Cardiac fibroblast (primary cell): ENCODE data around the gene SULT1C3.
"Not testable (repeated sequence)": the region's sequence is repeated elsewhere in the genome, so short reads cannot be mapped to it uniquely, and the experiment has no call there.

Source experiments
- DNase-seq, 2 donors: peaks; one replicate each; pipeline versions ENCODE4 v3.0.0 to v3.0.0-alpha.2; 2010; ENCODE audit warnings: low read depth in 2 of 2
- H3K4me3 ChIP-seq, 2 donors: replicated peaks in 1 of 2; 1 replicate in 1 of 2; 2 replicates in 1 of 2; pipeline ENCODE4 v1.5.1; 2011; ENCODE audit warnings: low read depth in 2 of 2, low read length in 2 of 2, mild to moderate bottlenecking in 2 of 2, moderate library complexity in 1 of 2
- CTCF ChIP-seq: IDR thresholded peaks from one replicate; pipeline ENCODE4 v1.5.1; 2011; ENCODE audit warnings: low read depth, mild to moderate bottlenecking, low read length, inconsistent platforms

The SULT1C3 gene

GRCh38 chr2:108271691-108272253 lies 32.0 kb downstream of the SULT1C3 start:
- H3K4me3 ChIP-seq, result peak overlapping the region in 1 of 2 donors; percentile 24
- no peak for TF ChIP-seq CTCF
- peak; percentile 30 to 82 for DNase-seq

DNA sequence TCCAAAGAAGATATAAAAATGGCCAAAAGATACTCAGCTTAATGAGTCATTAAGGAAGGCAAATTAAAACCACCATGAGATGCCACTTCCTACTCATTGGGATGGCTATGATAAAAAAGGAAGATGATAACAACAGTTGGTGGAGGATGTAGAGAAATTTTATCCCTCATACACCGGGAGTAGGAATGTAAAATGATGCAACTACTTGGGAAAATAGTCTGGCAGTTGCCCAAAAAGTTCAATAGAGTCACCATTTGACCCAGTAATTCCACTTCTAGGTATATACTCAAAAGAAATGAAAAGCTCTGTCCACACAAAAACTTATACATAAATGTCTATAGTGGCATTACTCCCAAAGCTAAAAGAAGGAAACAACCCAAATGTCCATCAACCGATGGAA lies 38.9 kb downstream of the SULT1C3 start:
- no peak for TF ChIP-seq CTCF
- H3K4me3 ChIP-seq, result no peak overlapping the region
- DNase-seq, result no peak

DNA sequence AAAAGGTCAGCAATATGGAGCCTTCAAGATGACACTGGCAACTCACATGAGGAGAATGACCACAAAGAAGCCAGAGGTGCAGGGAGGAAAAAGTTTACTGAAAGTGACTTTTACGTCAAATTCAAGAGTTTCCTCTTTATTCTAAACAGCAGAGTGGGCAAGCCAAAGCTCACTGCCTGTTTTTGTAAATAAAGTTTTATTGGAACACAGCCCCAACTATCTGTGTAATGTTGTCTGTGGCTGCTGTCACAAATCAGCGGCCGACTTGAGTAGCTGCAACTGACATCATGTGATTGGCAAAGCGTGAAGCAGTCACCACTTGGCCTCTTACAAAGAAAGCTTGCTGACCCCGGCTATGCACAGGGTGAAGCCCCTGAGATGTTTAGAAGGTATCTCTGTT lies 39.7 kb downstream of the SULT1C3 start:
- no peak overlapping the region for H3K4me3 ChIP-seq
- TF ChIP-seq CTCF, result no peak
- no peak for DNase-seq

DNA sequence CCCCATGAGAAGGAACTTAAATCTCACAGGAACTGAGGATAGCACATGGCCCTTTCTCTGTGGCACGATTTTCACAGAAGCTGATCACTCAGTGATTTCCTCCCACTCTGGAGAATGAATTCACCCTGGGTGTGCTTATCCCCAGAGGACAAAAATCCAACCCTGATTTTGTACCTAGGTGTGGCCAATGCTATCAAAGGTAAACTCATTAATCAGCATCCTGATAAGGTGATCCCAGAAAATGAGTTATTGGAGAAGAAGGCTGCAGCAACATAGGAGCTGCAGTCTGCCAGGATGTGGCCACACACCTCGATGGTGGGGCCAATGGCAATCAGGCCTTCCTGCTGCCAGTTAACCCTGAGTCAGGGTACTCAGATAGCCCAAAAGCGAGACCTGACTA lies 40.7 kb downstream of the SULT1C3 start:
- H3K4me3 ChIP-seq, result no peak overlapping the region
- no peak for DNase-seq
- no peak for TF ChIP-seq CTCF

DNA sequence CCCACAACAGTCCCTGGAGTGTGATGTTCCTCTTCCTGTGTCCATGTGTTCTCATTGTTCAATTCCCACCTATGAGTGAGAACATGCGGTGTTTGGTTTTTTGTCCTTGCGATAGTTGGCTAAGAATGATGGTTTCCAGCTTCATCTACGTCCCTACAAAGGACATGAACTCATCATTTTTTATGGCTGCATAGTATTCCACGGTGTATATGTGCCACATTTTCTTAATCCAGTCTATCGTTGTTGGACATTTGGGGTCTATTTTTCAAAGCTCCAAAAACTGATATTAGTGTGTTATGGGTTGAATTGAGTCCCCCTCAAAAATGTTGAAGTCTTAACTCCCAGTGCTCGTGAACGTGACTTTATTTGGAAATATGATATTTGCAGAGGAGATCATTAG lies 44.8 kb downstream of the SULT1C3 start:
- not testable (repeated sequence) for DNase-seq, H3K4me3 ChIP-seq

GRCh38 chr2:108285616-108286015 lies 45.8 kb downstream of the SULT1C3 start:
- TF ChIP-seq CTCF, result no peak
- H3K4me3 ChIP-seq, result no peak overlapping the region
- DNase-seq, result no peak

DNA sequence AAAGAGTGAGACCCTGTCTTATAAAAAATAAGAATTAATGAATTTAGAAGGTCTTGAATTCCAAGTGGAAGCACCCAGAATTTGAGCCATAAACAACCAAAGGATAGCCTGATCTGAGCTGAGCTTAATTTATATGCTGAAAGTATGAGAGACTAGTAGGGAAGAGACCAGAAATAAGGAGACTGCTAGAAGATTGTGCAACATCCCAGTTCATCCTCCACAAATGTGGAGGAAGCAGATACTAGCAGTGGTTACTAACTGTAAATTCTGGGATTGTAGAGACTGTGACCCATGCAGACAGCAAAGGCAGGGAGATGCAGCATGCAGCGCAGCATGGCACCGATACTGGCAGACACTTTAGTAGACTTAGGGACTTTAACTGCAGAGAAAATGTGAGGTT lies 47.4 kb downstream of the SULT1C3 start:
- no peak overlapping the region for H3K4me3 ChIP-seq
- no peak for TF ChIP-seq CTCF
- DNase-seq, result no peak
